ENCODE measurements around the gene CD99.

Gene CD99

DNA sequence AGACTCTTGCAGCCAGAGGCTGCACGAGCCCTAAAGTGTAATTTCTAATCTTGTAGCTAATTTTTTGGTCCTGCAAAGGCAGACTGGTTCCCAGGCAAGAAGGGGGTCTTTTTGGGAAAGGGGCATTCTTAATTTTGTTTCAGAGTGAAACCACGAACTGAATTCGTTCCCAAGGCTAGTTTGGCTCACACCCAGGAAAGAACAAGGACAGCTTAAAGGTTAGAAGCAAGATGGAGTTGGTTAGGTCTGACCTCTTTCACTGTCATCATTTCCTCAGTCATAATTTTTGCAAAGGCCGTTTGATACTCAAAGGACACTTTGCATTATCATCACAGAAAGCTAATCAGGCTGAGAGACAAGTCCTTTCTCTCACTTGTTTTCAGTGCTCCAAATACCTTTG lies 91.7 kb downstream of the CD99 start:
- H3K4me2 ChIP-seq (ENCODE audit: low read depth, low read length, poor library complexity, severe bottlenecking) = no peak overlapping the region
- no peak overlapping the region for H3K4me3 ChIP-seq (ENCODE audit: low read length, poor library complexity, severe bottlenecking)
- no peaks in the 10 kb centered on the region for H3F3A ChIP-seq (ENCODE audit: low read depth)
- H4K20me1 ChIP-seq (ENCODE audit: insufficient read depth, low read length, poor library complexity, severe bottlenecking) = no peaks in the 10 kb centered on the region
- H3K79me2 ChIP-seq (ENCODE audit: insufficient read depth, low read length) = no peaks in the 10 kb centered on the region
- no peaks in the 10 kb centered on the region for H3K27me3 ChIP-seq (ENCODE audit: insufficient read depth, low read length, poor library complexity, severe bottlenecking)
- no peaks in the 10 kb centered on the region for H3K36me3 ChIP-seq (ENCODE audit: insufficient read depth, low read length)
- no peak for TF ChIP-seq EZH2phosphoT487 (IDR thresholded peaks at IDR 0.05; ENCODE audit: borderline replicate concordance)
- TF ChIP-seq, protein P1, sequence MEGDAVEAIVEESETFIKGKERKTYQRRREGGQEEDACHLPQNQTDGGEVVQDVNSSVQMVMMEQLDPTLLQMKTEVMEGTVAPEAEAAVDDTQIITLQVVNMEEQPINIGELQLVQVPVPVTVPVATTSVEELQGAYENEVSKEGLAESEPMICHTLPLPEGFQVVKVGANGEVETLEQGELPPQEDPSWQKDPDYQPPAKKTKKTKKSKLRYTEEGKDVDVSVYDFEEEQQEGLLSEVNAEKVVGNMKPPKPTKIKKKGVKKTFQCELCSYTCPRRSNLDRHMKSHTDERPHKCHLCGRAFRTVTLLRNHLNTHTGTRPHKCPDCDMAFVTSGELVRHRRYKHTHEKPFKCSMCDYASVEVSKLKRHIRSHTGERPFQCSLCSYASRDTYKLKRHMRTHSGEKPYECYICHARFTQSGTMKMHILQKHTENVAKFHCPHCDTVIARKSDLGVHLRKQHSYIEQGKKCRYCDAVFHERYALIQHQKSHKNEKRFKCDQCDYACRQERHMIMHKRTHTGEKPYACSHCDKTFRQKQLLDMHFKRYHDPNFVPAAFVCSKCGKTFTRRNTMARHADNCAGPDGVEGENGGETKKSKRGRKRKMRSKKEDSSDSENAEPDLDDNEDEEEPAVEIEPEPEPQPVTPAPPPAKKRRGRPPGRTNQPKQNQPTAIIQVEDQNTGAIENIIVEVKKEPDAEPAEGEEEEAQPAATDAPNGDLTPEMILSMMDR (conservative IDR thresholded peaks at IDR 0.05; ENCODE audit: low read length) = no peak
- H3K9me2 ChIP-seq (replicated peaks; ENCODE audit: low read depth, low read length) = no peaks in the 10 kb centered on the region
- H3K4me1 ChIP-seq (ENCODE audit: insufficient read depth, low read length, poor library complexity, severe bottlenecking) = no peaks in the 10 kb centered on the region
- no peak overlapping the region for H2AFZ ChIP-seq (ENCODE audit: low read length)
- H3K9ac ChIP-seq (ENCODE audit: low read depth, low read length, poor library complexity, severe bottlenecking) = no peak overlapping the region
- no peaks in the 10 kb centered on the region for H3K9me3 ChIP-seq (ENCODE audit: insufficient read depth, low read depth, low read length)

DNA sequence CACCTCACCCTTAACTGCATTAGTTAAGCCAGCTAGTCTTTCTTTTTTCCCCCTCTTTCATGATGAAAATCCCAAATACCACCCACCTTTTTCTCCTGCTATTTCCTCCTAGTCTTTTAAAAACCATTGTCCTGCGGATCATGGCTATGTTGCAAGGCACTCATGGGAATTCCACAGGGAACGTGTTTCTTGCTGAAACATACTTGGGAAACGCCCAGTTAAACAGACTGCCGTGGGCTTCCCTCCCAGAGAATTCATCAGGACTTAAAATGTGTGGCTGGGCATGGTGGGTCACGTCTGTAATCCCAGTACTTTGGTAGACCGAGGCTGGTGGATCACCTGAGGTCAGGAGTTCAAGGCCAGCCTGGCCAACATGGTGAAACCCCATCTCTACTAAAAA lies 92.9 kb downstream of the CD99 start:
- Histone ChIP-seq H3K9me2 (replicated peaks; ENCODE audit: low read depth, low read length) (no peaks in the 10 kb centered on the region), H3K79me2 (ENCODE audit: insufficient read depth, low read length) (no peaks in the 10 kb centered on the region), H3K4me3 (ENCODE audit: low read length, poor library complexity, severe bottlenecking) (no peak overlapping the region), H3K27me3 (ENCODE audit: insufficient read depth, low read length, poor library complexity, severe bottlenecking) (no peaks in the 10 kb centered on the region), H2AFZ (ENCODE audit: low read length) (no peak overlapping the region), H3K4me2 (ENCODE audit: low read depth, low read length, poor library complexity, severe bottlenecking) (no peak overlapping the region), H3K9ac (ENCODE audit: low read depth, low read length, poor library complexity, severe bottlenecking) (no peak overlapping the region), H3K4me1 (ENCODE audit: insufficient read depth, low read length, poor library complexity, severe bottlenecking) (no peaks in the 10 kb centered on the region), H3K36me3 (ENCODE audit: insufficient read depth, low read length) (no peaks in the 10 kb centered on the region), H4K20me1 (ENCODE audit: insufficient read depth, low read length, poor library complexity, severe bottlenecking) (no peaks in the 10 kb centered on the region), H3F3A (ENCODE audit: low read depth) (no peaks in the 10 kb centered on the region), H3K9me3 (ENCODE audit: insufficient read depth, low read depth, low read length) (no peaks in the 10 kb centered on the region)
- TF ChIP-seq, protein P1 (conservative IDR thresholded peaks at IDR 0.05; ENCODE audit: low read length) = no peak
- TF ChIP-seq EZH2phosphoT487 (IDR thresholded peaks at IDR 0.05; ENCODE audit: borderline replicate concordance) = no peak

DNA sequence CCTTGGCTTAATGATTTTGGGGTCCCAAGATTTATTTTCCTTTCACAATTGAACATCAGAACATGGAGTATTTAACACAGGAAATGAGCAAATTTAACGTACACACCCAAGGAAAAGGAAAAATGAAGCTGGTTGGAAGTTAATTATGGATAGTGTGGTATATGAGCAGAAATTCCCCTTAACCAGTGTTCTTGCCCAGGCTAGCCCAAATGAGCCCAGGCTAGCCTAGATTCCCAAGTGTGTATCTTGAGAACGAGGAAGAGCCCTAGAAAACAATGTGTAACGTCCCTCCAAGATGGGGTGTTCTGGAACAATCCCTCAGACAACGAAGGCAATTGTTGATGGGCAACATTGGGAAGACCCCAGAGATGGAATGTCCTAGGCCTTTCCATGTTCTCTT lies 94.4 kb downstream of the CD99 start:
- TF ChIP-seq, protein P1 (conservative IDR thresholded peaks at IDR 0.05; ENCODE audit: low read length) = no peak
- TF ChIP-seq EZH2phosphoT487 (IDR thresholded peaks at IDR 0.05; ENCODE audit: borderline replicate concordance) = no peak

More for the DNA sequence above, 94.4 kb downstream of the CD99 start:
- Histone ChIP-seq H3K9me2 (replicated peaks; ENCODE audit: low read depth, low read length) (no peaks in the 10 kb centered on the region), H3K27me3 (ENCODE audit: insufficient read depth, low read length, poor library complexity, severe bottlenecking) (no peaks in the 10 kb centered on the region), H2AFZ (ENCODE audit: low read length) (no peak overlapping the region), H3K4me2 (ENCODE audit: low read depth, low read length, poor library complexity, severe bottlenecking) (no peak overlapping the region), H3K9ac (ENCODE audit: low read depth, low read length, poor library complexity, severe bottlenecking) (no peak overlapping the region), H3K36me3 (ENCODE audit: insufficient read depth, low read length) (no peaks in the 10 kb centered on the region), H3K4me3 (ENCODE audit: low read length, poor library complexity, severe bottlenecking) (no peak overlapping the region), H3K9me3 (ENCODE audit: insufficient read depth, low read depth, low read length) (no peaks in the 10 kb centered on the region), H3K79me2 (ENCODE audit: insufficient read depth, low read length) (no peaks in the 10 kb centered on the region), H3K4me1 (ENCODE audit: insufficient read depth, low read length, poor library complexity, severe bottlenecking) (no peaks in the 10 kb centered on the region), H3F3A (ENCODE audit: low read depth) (no peaks in the 10 kb centered on the region), H4K20me1 (ENCODE audit: insufficient read depth, low read length, poor library complexity, severe bottlenecking) (no peaks in the 10 kb centered on the region)
